ENCODE data around the gene CNTN2. TPM values are rescaled to one million over a fixed set of nuclear protein-coding genes. Genes with fewer than 3 reads are reported as not detected.

CNTN2 gene
- total RNA-seq, 2 experiments from 2014 or later, result not detected

- Mint-ChIP-seq H3K4me1 (no peaks in the 10 kb centered on the region), H3K4me3 (no peak overlapping the region), H3K9me3 (no peaks in the 10 kb centered on the region), H3K27ac (no peak overlapping the region), H3K27me3 (no peaks in the 10 kb centered on the region), H3K36me3 (no peaks in the 10 kb centered on the region)
- no peak for DNase-seq
Measured at GRCh38 chr1:205057808-205058575, 15.0 kb downstream of the CNTN2 start.

GRCh38 chr1:205058853-205059252 lies 15.8 kb downstream of the CNTN2 start:
- H3K4me1 Mint-ChIP-seq, result no peaks in the 10 kb centered on the region
- H3K4me3 Mint-ChIP-seq, result no peak overlapping the region
- no peaks in the 10 kb centered on the region for H3K27me3 Mint-ChIP-seq
- no peak overlapping the region for H3K27ac Mint-ChIP-seq
- DNase-seq, result no peak
- no peaks in the 10 kb centered on the region for H3K36me3 Mint-ChIP-seq
- H3K9me3 Mint-ChIP-seq, result no peaks in the 10 kb centered on the region

GRCh38 chr1:205059660-205060059 lies 16.6 kb downstream of the CNTN2 start:
- no peak for DNase-seq
- Mint-ChIP-seq H3K4me1 (no peaks in the 10 kb centered on the region), H3K27me3 (no peaks in the 10 kb centered on the region), H3K4me3 (no peak overlapping the region), H3K36me3 (no peaks in the 10 kb centered on the region), H3K9me3 (no peaks in the 10 kb centered on the region), H3K27ac (no peak overlapping the region)

GRCh38 chr1:205060746-205061145 lies 17.7 kb downstream of the CNTN2 start:
- DNase-seq, result no peak
- no peak overlapping the region for H3K27ac Mint-ChIP-seq

GRCh38 chr1:205061227-205061626 lies 18.2 kb downstream of the CNTN2 start:
- no peak overlapping the region for H3K4me3 Mint-ChIP-seq
- no peaks in the 10 kb centered on the region for H3K27me3 Mint-ChIP-seq
- no peaks in the 10 kb centered on the region for H3K4me1 Mint-ChIP-seq
- no peak for DNase-seq
- no peaks in the 10 kb centered on the region for H3K36me3 Mint-ChIP-seq
- no peak overlapping the region for H3K27ac Mint-ChIP-seq
- H3K9me3 Mint-ChIP-seq, result no peaks in the 10 kb centered on the region

More at GRCh38 chr1:205060746-205061145, 17.7 kb downstream of the CNTN2 start:
- Mint-ChIP-seq H3K36me3 (no peaks in the 10 kb centered on the region), H3K9me3 (no peaks in the 10 kb centered on the region), H3K27me3 (no peaks in the 10 kb centered on the region), H3K4me3 (no peak overlapping the region), H3K4me1 (no peaks in the 10 kb centered on the region)

- Mint-ChIP-seq H3K4me3 (no peak overlapping the region), H3K27me3 (no peaks in the 10 kb centered on the region), H3K36me3 (no peaks in the 10 kb centered on the region), H3K4me1 (no peaks in the 10 kb centered on the region), H3K9me3 (no peaks in the 10 kb centered on the region), H3K27ac (no peak overlapping the region)
- DNase-seq, result peak; percentile 66
Measured at GRCh38 chr1:205061665-205062069, 18.7 kb downstream of the CNTN2 start.

GRCh38 chr1:205062319-205062718 lies 19.3 kb downstream of the CNTN2 start:
- no peak overlapping the region for H3K27ac Mint-ChIP-seq
- H3K9me3 Mint-ChIP-seq, result no peaks in the 10 kb centered on the region
- no peak overlapping the region for H3K4me3 Mint-ChIP-seq
- no peak for DNase-seq
- no peaks in the 10 kb centered on the region for H3K4me1 Mint-ChIP-seq
- no peaks in the 10 kb centered on the region for H3K27me3 Mint-ChIP-seq
- H3K36me3 Mint-ChIP-seq, result no peaks in the 10 kb centered on the region

- Mint-ChIP-seq H3K27me3 (no peaks in the 10 kb centered on the region), H3K4me3 (no peak overlapping the region), H3K4me1 (no peaks in the 10 kb centered on the region), H3K9me3 (no peaks in the 10 kb centered on the region), H3K27ac (no peak overlapping the region), H3K36me3 (no peaks in the 10 kb centered on the region)
- no peak for DNase-seq
Measured at GRCh38 chr1:205062895-205063294, 19.9 kb downstream of the CNTN2 start.

GRCh38 chr1:205064301-205064700 lies 21.3 kb downstream of the CNTN2 start:
- Mint-ChIP-seq H3K27ac (no peak overlapping the region), H3K4me3 (no peak overlapping the region), H3K36me3 (no peaks in the 10 kb centered on the region), H3K9me3 (no peaks in the 10 kb centered on the region), H3K4me1 (no peaks in the 10 kb centered on the region), H3K27me3 (no peaks in the 10 kb centered on the region)
- no peak for DNase-seq

GRCh38 chr1:205064741-205065316 lies 21.8 kb downstream of the CNTN2 start:
- Mint-ChIP-seq H3K4me3 (no peak overlapping the region), H3K4me1 (no peaks in the 10 kb centered on the region), H3K9me3 (no peaks in the 10 kb centered on the region), H3K36me3 (no peaks in the 10 kb centered on the region), H3K27ac (no peak overlapping the region), H3K27me3 (no peaks in the 10 kb centered on the region)
- DNase-seq, result no peak

GRCh38 chr1:205065666-205066065 lies 22.7 kb downstream of the CNTN2 start:
- no peak for DNase-seq
- Mint-ChIP-seq H3K27ac (no peak overlapping the region), H3K4me3 (no peak overlapping the region), H3K27me3 (no peaks in the 10 kb centered on the region), H3K4me1 (no peaks in the 10 kb centered on the region), H3K36me3 (no peaks in the 10 kb centered on the region), H3K9me3 (no peaks in the 10 kb centered on the region)

GRCh38 chr1:205066141-205066818 lies 23.3 kb downstream of the CNTN2 start:
- Mint-ChIP-seq H3K27me3 (no peaks in the 10 kb centered on the region), H3K9me3 (no peaks in the 10 kb centered on the region), H3K4me3 (no peak overlapping the region), H3K36me3 (no peaks in the 10 kb centered on the region), H3K4me1 (no peaks in the 10 kb centered on the region), H3K27ac (no peak overlapping the region)
- no peak for DNase-seq

- Mint-ChIP-seq H3K36me3 (no peaks in the 10 kb centered on the region), H3K27ac (no peak overlapping the region), H3K4me3 (no peak overlapping the region), H3K9me3 (no peaks in the 10 kb centered on the region), H3K27me3 (no peaks in the 10 kb centered on the region), H3K4me1 (no peaks in the 10 kb centered on the region)
- DNase-seq, result no peak
Measured at GRCh38 chr1:205067031-205067430, 24.0 kb downstream of the CNTN2 start.

GRCh38 chr1:205068001-205068400 lies 25.0 kb downstream of the CNTN2 start:
- H3K36me3 Mint-ChIP-seq, result no peaks in the 10 kb centered on the region
- no peak for DNase-seq
- H3K27me3 Mint-ChIP-seq, result no peaks in the 10 kb centered on the region
- no peak overlapping the region for H3K27ac Mint-ChIP-seq
- no peaks in the 10 kb centered on the region for H3K9me3 Mint-ChIP-seq
- no peak overlapping the region for H3K4me3 Mint-ChIP-seq
- no peaks in the 10 kb centered on the region for H3K4me1 Mint-ChIP-seq

- no peak for DNase-seq
- Mint-ChIP-seq H3K27me3 (no peaks in the 10 kb centered on the region), H3K36me3 (no peaks in the 10 kb centered on the region), H3K9me3 (no peaks in the 10 kb centered on the region), H3K4me1 (no peaks in the 10 kb centered on the region), H3K27ac (no peak overlapping the region), H3K4me3 (no peak overlapping the region)
Measured at GRCh38 chr1:205068457-205069040, 25.5 kb downstream of the CNTN2 start.
